ENCODE results near the gene USH1G. TPM values are rescaled to one million over a fixed set of nuclear protein-coding genes. Genes with fewer than 3 reads are reported as not detected.

The USH1G gene
- total and polyA plus RNA-seq, 2 of the 13 experiments (the other 11 are each of a cell fraction or from before 2014, with no cell fraction given) = 0.04 TPM; not detected in 1

GRCh38 chr17:74960570-74961342 is 37.7 kb upstream of the USH1G start (continued):
- TF ChIP-seq ZNF800 (CRISPR knock-in tag; IDR thresholded peaks at IDR 0.05) = no peak
- TF ChIP-seq ZMAT5 (CRISPR knock-in tag; IDR thresholded peaks at IDR 0.05; ENCODE audit: borderline replicate concordance, low read depth) = no peak
- TF ChIP-seq GPN1 (CRISPR knock-in tag; IDR thresholded peaks at IDR 0.05; ENCODE audit: borderline replicate concordance) = no peak
- no peak for TF ChIP-seq FOXA1 (IDR thresholded peaks at IDR 0.05)
- TF ChIP-seq FOXA1 (CRISPR knock-in tag; IDR thresholded peaks at IDR 0.05) = peak; percentile 40; the same call in 1 of the 2 replicates
- TF ChIP-seq ZNF83 (CRISPR knock-in tag; IDR thresholded peaks at IDR 0.05; ENCODE audit: borderline replicate concordance) = 0 out of 2 replicates have a peak, but pooled peaks have one; percentile 30
- no peak for TF ChIP-seq ZNF75D (CRISPR knock-in tag; IDR thresholded peaks at IDR 0.05; ENCODE audit: borderline replicate concordance)
- no peak for TF ChIP-seq ZNF382 (CRISPR knock-in tag; IDR thresholded peaks at IDR 0.05; ENCODE audit: borderline replicate concordance)
- no peak for TF ChIP-seq GMEB2 (CRISPR knock-in tag; IDR thresholded peaks at IDR 0.05; ENCODE audit: low read depth)
- no peak for TF ChIP-seq NFRKB (IDR thresholded peaks at IDR 0.05)
- peak; percentile 54; the same call in 1 of the 2 replicates for TF ChIP-seq SP5 (CRISPR knock-in tag; IDR thresholded peaks at IDR 0.05; ENCODE audit: borderline replicate concordance, low read depth)
- TF ChIP-seq FOXJ3 (CRISPR knock-in tag; IDR thresholded peaks at IDR 0.05; ENCODE audit: borderline replicate concordance) = no peak
- no peak; the same call in 1 of the 2 replicates for TF ChIP-seq TFAP4 (IDR thresholded peaks at IDR 0.05; ENCODE audit: borderline replicate concordance, low read depth)
- no peak for TF ChIP-seq ZNF513 (CRISPR knock-in tag; conservative IDR thresholded peaks at IDR 0.05)
- TF ChIP-seq SRY (CRISPR knock-in tag; IDR thresholded peaks at IDR 0.05) = peak; percentile 24; the same call in 1 of the 2 replicates
- TF ChIP-seq ESRRA (CRISPR knock-in tag; IDR thresholded peaks at IDR 0.05; ENCODE audit: low read depth) = no peak
- peak; percentile 20; the same call in 1 of the 2 replicates for TF ChIP-seq ZSCAN25 (CRISPR knock-in tag; IDR thresholded peaks at IDR 0.05)
- no peak for TF ChIP-seq ZBTB49 (CRISPR knock-in tag; IDR thresholded peaks at IDR 0.05; ENCODE audit: borderline replicate concordance)
- TF ChIP-seq ZNF282 (IDR thresholded peaks at IDR 0.05; ENCODE audit: partially characterized antibody) = no peak
- TF ChIP-seq DMAP1 (CRISPR knock-in tag; IDR thresholded peaks at IDR 0.05) = peak; percentile 94
- TF ChIP-seq SALL1 (CRISPR knock-in tag; IDR thresholded peaks at IDR 0.05) = peak; percentile 85
- TF ChIP-seq ZNF225 (CRISPR knock-in tag; IDR thresholded peaks at IDR 0.05) = 0 out of 2 replicates have a peak, but pooled peaks have one; percentile 35

All from HepG2 (cell line).